Fibroblast of skin of back (primary cell): Measurements from ENCODE around the gene PGP.
"Not testable (repeated sequence)": the region's sequence is repeated elsewhere in the genome, so short reads cannot be mapped to it uniquely, and the experiment has no call there.

ENCODE experiments used
- DNase-seq: peaks from one replicate; pipeline ENCODE4 v3.0.0-alpha.2; 2013

PGP gene

DNA sequence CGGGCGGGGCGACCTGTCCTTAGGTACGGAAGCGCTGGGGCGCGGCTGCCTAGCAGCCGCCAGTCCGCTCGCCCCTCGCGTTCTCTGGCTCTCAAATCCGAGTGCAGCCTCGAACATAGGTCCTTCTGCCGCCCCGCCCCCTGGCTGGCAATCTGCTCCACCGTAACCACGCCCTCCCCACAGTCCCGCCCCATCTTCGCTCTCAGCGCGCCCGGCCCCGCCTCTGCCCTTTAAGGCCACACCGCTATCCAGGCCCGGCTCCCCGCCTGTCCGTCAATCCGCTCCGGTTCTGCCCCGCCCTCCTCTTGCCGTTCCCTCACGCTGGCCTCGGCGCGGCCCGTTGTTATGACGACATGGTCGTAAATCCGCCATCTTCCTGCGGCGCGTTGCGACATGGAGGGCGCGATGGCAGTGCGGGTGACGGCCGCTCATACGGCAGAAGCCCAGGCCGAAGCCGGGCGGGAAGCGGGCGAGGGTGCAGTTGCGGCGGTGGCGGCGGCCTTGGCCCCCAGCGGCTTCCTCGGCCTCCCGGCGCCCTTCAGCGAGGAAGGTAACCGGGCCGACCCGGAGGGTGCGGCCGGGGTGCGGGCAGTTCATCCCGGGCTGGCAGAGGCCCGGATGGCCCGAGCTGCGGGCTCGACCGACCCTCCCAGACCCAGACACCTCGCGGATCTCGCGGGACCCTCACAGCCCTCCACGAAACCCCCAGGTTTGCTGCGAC, 8.7 kb upstream of the PGP start, which contains the start of gene E4F1:
Gene E4F1, plus strand, starts transcription at position 371 of the 721 bp plus-strand sequence. Its CDS starts 23 bp downstream, at position 394.
- DNase-seq, result peak; percentile 100

DNA sequence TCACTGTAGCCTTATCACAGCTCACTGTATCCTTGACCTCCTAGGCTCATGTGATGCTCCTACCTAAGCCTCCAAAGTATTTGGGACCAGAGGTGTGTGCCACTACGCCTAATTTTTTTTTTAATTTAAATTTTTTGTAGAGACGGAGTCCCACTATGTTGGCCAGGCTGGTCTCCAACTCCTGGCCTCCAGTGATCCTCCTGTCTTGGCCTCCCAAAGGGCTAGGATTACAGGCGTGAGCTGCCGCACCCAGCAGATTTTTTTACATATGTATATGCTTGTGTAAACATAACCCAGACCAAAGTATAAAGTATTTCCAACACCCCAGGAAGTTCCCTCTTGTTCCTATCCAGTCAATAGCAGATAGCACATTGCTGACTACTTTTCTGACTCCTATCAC, 1.7 kb upstream of the PGP start:
- no peak for DNase-seq

- DNase-seq, result no peak
Observed at GRCh38 chr16:2213817-2214718, 572 bp downstream of the PGP start.

DNA sequence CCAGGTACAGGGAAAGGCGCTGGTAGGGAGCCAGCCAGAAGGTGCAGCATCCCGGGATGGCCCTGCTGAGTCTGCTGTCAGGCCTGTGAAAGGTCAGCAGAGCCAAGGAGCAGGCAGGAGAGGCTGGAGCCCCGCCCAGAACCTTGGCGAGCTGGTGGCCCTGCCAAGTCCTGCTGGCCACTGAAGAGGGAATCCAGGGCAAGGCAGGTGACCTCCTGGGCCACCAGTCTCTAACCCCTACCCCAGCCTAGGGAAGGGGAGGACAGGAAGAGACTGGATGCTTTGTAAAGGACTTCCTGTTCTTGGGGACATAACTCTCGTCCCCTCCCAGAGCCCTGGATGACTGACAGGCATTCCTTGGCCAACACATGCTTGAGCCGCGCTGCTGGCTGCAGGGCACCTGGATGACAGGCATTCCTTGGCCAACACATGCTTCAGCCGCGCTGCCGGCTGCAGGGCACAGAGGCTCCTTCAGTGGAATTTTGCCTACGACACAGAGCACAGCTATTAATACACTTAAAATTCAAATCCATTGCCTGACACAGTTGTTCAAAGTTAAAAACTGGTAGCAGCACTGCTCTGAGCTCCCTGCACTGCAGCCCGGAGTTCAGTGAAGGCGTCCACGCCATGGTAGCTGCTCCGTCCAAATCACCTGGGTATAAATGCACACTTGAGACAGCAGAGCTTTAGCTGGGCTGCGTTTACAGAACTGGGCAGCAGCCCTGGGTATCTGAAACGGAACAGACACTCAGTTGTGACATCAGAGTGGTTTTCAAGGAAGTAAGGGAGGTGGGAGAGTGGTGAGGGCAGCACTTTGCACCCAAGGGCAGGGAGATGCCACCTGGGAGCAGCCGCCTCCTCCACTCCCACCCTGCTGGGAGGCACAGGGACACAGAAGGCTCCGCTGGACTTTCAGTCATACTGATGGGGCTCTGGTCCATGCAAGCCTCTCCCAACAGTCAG, 2.0 kb downstream of the PGP start:
- no peak for DNase-seq

- DNase-seq, result no peak
Observed at GRCh38 chr16:2211923-2212347, 2.7 kb downstream of the PGP start.

GRCh38 chr16:2210386-2211365, 4.0 kb downstream of the PGP start, which contains the start of gene BRICD5:
BRICD5 (minus strand) TSS chr16:2210863; CDS start chr16:2210833, 30 bp downstream.
- DNase-seq, result no peak

GRCh38 chr16:2210009-2210332, 4.7 kb downstream of the PGP start:
- no peak for DNase-seq

GRCh38 chr16:2209258-2210008, 5.2 kb downstream of the PGP start:
- DNase-seq, result no peak

DNA sequence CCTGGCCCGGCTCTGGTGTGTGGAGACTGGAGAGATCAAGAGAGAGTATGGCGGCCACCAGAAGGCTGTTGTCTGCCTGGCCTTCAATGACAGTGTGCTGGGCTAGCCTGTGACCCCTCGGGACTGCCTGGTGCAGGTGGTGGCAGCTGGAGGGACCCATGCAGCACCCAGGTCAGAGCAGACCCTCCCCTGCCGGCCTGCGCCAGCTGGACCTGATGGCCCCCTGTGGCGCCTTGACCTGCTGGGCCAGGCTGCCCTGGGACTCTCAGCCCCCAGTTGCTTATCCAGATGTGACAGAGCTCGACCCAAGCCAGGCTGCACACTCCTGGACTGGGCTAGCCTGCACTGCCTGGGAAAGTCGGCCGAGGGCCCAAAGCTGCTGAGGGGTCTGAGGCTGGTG, 5.9 kb downstream of the PGP start:
- no peak for DNase-seq

DNA sequence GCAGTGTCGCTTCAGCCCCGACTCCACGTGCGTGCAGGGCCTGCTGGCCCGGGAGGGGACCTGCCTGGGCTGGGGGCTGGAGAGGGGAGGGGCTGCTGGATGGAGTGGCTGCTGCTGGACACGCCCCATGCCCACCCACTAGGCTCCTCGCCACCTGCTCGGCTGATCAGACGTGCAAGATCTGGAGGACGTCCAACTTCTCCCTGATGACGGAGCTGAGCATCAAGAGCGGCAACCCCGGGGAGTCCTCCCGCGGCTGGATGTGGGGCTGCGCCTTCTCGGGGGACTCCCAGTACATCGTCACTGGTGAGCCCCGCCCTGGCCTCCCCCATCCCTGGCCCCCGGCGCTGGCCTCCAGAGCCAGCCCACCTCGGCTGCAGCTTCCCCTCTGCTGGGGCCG, 6.3 kb downstream of the PGP start:
- no peak for DNase-seq

GRCh38 chr16:2207872-2208271, 6.8 kb downstream of the PGP start:
- no peak for DNase-seq

GRCh38 chr16:2206780-2207433, 7.7 kb downstream of the PGP start:
- DNase-seq, result no peak

GRCh38 chr16:2206420-2206779, 8.2 kb downstream of the PGP start:
- DNase-seq, result no peak

- DNase-seq, result no peak
Observed at GRCh38 chr16:2205967-2206313, 8.7 kb downstream of the PGP start.

DNA sequence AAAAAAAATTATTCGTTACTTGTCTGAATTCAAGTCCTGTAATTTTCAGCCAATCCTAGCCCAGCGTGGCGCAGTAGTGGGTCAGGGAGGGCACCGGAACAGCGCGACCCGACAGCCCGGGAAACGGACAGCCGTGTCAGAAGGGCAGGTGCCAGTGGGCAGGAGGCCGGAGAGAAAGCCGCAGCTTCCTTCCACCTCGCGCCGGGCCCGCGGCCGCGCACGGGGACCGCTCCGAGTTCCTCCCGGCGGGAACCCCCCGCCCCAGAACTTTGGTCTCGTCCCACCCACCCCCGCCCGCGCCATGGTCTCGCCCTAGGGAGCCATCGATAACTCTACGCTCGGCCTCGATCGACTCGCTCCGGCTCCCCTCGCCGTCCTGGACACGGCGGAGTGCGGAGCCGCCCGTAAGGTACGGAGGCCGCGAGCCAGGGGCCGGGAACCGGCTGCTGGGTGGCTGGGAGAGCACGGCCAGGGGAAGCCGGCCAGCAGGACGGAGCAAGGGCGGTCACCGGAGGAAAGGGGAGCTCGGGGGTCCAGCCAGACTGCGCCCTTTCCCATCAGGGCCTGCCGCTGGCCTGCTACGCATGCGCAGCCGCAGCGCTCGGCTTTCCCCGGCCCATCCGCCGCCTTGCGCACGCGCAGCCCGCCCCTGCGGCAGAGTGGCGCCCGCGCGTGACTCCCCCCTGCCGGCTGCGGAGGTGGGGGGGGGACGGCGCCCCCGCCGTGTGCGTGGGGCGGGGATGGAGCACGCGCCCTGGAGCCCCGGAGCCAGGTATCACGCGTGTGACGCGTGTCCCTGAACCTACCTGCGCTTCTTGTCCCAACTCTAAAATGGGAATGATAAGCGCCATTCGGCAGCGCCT, 9.3 kb downstream of the PGP start, which contains the start of gene MLST8:
Gene MLST8, plus strand, starts transcription at position 351 of the 863 bp plus-strand sequence. CDS start 632 bp downstream, outside the sequence.
- DNase-seq, result peak; percentile 79

- no peak for DNase-seq
Observed at GRCh38 chr16:2204416-2205103, 10.1 kb downstream of the PGP start.

GRCh38 chr16:2203119-2203688, 11.4 kb downstream of the PGP start:
- not testable (repeated sequence) for DNase-seq

DNA sequence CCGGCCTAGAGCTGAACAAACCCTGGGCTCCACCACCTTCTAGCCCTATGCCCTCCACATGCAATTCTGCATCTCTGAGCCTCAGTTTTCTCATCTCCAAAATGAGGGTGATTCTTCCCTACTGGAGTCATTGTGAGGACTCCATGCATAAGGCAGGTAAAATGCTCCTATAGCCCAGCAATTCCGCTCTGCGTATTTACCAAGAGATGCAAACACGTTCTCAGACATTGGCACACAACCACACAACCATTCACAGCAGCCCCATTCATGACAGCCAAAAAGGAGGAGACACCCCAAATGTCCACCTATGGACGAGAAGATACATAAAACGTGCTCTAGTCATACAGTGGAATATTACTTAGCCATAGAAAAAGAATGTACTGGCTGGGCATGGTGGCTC, 14.3 kb downstream of the PGP start:
- no peak for DNase-seq
